HG03439 (cell line): ENCODE data around the gene AGPAT1.
A peak's percentile ranks its signal among the peaks of the same experiment; 100 is the strongest.

Experiments used
- ATAC-seq: cut with Tn5 transposase; IDR thresholded peaks from one replicate; pipeline ENCODE4 v1.9.1; 2021; ENCODE audit warnings: mild to moderate bottlenecking, moderate library complexity; ENCODE audit not compliant: unreplicated experiment

The AGPAT1 gene

GRCh38 chr6:32127409-32127716 lies 48.5 kb downstream of the AGPAT1 start:
- no peak for ATAC-seq

GRCh38 chr6:32126880-32127279 lies 49.0 kb downstream of the AGPAT1 start:
- no peak for ATAC-seq

- ATAC-seq = no peak
Observed at GRCh38 chr6:32123681-32124080, 52.2 kb downstream of the AGPAT1 start.

GRCh38 chr6:32120573-32121059 lies 55.3 kb downstream of the AGPAT1 start:
- no peak for ATAC-seq

DNA sequence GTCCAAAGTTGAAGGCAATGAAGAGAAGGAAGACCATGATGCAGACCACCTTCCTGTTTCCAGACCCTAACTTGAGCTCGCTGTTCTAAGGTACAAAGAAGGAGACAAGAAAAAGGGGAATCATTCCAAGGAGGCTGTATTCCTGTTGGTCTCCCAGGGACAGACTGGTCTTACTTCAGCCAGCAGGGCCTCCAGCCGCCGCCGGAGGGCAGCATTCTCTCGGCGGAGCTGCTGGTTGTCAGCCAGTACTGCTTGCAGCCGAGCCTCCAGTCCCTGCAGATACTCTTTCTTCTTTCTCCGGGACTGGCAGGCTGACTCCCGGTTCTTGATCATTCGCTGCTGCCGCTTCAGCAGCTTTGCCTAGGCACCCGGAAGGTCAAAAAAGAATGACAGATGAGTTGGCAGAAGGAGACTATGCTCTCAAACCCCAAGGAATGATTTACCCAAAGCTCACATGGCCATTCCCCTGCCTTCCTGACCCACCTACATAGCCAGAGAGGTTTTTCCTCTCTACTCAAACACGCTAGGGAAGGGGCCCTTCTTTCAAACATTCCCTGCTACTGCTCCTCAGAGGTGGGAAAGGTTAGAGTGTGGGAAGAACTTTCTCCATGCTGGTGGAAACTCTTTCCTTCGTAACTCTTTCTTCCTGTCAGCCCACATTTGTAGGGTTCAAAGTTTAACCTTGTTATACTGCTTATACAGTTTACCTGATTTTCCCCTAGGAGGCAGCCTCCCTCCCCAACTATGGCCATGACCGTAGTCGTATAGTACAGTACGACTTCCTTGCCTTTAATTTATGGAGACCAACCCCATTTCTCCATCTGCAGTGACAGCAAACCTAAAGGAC lies 56.9 kb downstream of the AGPAT1 start:
- peak; percentile 51 for ATAC-seq
